ENCODE measurements around the gene MED13L.

Gene MED13L

DNA sequence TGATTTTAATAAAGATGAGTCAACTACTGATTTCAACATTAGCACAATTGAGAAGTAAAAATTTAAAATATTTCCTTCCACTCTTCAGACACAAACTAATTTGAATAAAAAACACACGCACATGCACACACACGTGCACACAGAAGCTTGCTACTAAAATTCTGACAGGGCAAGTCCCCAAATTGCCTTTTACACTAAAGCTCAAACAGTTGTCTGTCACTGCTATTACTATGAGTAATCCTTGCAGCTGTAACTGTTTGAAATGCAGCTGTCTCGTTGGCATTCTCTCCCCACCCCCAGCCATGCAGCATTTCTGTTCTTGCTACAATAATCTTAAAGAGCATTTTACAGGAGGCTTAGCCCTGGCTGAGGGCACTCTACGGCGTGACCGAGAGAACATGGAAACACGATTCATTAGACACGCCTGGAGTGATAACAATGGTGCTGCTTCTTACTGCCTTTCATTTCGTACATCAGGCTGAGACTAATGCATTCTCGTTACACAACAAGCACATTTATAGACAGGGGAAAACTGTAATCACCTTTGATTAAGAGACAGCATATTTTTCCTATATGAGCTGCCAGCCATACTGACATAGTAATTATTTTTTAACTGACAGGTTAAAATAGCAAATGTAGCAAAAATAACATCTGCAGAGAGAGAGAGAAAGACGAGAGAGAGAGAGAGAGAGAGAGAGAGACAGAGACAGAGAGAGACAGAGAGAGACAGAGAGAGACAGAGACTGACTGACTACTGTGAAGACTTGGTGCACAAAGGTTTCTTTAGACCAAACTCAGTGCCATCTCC lies 153.8 kb downstream of the MED13L start:
- DNase-seq, result no peak

GRCh38 chr12:116122628-116123027 lies 154.9 kb downstream of the MED13L start:
- no peak for DNase-seq

GRCh38 chr12:116121453-116121871 lies 156.0 kb downstream of the MED13L start:
- no peak for DNase-seq

- no peak for DNase-seq
These were observed 160.7 kb downstream of the MED13L start for GRCh38 chr12:116116650-116117424.

- DNase-seq, result no peak
These were observed 163.9 kb downstream of the MED13L start for GRCh38 chr12:116113398-116114130.

DNA sequence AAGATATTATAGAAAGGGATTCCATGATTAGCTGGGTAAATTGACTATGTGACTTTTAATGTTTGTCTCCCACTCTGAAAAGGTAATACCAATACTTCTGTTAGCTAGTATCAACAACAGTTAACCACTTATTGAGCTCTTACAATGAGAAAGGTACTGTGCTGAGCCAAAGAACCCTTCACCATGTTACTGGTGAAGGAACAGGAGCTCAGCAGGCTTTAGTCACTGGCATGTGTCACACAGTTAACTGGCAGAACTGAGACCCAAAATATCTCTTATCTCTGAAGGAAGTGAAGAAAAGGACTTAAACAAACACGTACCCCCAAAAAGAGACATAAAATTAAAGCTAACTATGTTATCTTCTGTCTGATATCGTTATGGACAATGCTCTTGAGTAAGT lies 170.6 kb downstream of the MED13L start:
- DNase-seq, result no peak

- no peak for DNase-seq
These were observed 173.2 kb downstream of the MED13L start for GRCh38 chr12:116104167-116104767.

- DNase-seq, result no peak
These were observed 175.5 kb downstream of the MED13L start for GRCh38 chr12:116101991-116102390.

GRCh38 chr12:116099652-116100432 lies 177.7 kb downstream of the MED13L start:
- DNase-seq, result no peak

DNA sequence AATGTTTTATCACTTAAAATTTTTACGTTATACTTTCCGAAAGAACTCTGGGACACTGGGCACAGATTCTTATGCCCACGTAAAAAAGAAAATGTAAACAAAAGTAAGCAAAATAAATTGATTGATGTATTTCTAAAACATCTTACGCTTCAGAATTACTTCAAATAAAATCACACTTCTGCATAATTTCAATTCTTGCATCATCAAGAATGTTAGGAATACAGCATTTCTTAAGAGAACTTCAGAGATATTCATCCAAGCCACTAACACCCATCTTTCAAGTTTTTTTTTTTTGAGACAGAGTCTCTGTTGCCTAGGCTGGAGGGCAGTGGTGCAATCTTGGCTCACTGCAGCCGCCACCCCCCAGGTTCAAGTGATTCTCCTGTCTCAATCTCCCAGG lies 180.6 kb downstream of the MED13L start:
- DNase-seq, result no peak

DNA sequence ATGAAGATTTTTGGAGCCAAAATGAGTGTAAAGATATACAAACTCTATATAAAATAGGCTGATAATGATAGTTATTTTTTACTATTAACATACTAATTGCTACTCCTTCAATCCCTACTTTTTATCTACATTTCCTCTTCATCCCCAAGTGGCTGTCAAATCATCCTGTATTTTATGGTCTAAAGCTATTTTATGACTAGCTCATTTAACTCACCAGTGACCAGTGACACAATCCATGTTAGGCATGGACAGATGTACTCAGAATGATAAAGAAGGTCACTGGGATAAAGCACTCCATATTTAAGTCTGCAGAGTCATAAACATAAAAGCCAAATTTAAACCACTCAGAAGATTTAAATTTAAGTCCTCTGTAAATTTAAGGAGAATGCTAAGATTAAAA lies 183.0 kb downstream of the MED13L start:
- DNase-seq, result no peak

DNA sequence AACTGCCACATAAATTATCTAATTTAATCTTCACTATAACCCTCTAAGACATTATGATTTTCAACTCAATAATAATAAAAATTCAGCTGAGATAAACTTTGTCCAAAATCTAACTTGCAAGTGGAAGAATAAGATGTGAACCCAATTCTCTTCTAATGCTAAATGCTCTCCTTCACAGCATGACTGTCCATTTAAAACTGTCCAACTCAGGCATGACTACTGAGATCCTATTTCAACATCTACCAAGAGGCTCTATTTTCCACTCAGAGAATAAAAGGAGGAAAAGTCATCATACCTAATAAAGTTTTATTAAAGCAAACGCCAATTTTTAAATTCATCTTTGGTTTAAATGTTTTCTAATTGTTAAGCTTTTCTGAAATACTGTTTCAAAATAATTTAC lies 183.6 kb downstream of the MED13L start:
- DNase-seq, result no peak

DNA sequence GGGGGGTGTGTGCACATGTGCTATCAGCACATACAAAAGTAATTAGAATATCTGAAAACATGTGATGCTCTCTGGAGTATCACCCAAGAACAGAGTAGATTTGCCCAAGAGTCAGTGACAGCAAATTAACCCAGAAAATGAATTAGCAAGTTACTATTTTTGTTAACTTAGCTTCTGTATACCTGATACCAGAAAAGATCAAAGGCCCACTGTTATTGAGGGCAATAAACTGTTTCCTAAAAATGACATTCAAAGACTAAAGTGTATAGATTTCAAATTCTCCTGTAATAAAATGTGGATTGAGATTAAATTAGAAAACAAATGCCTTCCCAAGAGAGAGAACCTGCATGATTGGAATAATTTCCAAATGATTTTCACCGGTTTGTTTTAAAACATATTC lies 184.7 kb downstream of the MED13L start:
- DNase-seq, result no peak

GRCh38 chr12:116092162-116092561 lies 185.3 kb downstream of the MED13L start:
- DNase-seq, result no peak

DNA sequence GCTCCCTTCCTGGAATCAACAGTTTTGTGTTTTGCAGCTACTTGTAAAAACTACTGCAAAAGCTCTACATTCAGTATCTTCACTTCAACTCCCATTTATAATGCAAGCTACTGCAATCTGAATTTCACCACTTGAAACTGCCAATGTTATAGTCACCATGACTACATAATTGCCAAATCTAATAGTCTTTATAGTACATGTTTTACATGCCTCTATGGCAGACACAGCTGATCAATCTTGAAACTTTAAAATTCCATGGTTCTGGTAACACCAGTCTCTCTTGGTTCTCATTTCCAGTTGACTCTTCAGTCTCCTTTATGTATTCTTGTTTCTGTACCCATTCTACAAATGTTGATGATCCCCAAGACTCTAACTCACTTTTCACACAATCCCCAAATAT lies 185.9 kb downstream of the MED13L start:
- DNase-seq, result no peak

GRCh38 chr12:116090516-116090915 lies 187.0 kb downstream of the MED13L start:
- DNase-seq, result no peak

DNA sequence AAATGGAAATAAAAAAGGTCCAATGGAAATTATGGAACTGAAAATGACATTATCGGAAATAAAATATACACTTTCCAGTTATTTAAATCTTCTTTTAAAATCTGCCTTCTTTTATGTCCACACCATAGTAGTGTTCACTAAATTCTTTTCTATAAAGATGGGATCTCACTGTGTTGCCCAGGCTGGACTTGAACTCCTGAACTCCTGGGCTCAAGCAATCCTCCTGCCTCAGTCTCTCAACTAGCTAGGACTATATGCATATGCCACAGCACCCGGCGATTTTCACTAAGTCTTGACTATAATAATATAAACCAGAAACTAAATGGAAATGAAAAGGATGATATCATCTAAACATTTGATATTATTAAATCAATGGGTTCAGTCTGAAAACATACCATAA lies 188.4 kb downstream of the MED13L start:
- no peak for DNase-seq

DNA sequence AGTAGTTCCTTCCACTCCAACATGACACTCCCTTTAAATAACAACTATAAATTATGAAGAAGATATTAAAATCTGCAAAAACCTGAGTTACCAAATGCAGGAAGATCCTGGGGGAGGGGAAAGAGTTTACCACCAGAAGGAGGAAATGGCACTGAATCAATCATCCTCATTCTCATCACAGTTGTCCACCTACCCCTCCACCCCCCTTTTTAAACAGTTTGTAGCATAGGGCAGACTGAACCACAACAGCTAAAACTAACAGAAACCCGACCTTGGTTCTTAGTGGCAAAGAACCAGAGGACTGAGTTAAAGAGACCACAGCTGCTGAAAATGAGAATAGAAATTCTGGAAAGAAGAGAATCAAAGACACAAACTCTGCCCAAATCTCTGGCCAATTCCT lies 189.5 kb downstream of the MED13L start:
- DNase-seq, result no peak

DNA sequence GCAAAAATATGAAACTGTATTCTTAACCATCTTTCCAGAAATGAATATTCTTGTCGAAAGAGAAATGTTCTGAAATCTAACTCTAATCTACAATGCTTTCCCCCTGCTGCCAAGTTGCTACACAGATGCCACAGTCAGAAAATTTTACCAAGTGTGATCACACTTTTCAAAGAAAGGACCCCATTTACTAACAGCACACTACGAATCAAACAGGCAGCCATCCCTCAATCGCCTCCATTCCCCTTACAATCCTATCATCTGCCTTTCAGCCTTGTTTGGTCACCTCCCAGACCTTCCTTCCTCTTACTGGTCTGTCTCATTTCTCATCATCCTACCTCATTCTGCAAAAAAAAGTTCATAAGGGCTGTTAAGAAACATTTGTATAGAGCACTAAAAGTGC lies 190.1 kb downstream of the MED13L start:
- DNase-seq, result no peak

- DNase-seq, result no peak
These were observed 197.1 kb downstream of the MED13L start for GRCh38 chr12:116080415-116080814.

DNA sequence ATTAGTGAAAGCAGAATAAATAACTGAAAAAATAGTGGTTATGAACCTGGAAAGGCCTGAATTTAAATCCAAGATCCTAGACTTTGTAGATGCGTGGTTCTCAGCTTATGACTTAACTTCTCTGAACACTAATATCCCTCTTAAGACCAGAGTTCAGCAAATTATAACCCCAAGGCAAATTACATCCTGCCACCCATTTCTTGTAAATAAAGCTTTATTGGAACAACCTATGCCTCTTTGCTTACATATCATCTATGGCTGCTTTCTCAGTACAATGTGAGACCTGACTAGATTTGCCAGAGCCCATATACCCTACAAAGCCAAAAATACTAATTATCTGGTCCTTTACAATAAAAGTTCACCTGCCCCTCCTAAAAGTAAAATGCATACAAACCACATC lies 199.1 kb downstream of the MED13L start:
- DNase-seq, result no peak

DNA sequence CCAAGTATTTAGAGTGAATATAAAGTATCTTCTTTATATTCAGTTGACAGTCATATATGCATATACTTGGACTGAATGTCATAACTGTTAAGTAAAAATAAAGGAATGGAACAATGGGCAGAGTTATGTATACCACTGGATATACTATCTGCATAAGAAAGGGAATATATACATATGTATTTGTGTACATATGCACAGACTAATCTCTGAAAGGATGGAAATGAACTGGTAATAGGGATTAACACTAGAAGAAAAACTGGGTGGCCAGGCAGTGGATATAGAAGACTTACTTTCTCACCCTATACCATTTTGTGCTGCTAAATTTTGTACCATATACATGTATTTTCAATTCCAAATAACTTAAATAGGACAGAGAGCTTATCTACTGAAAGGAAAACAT lies 200.1 kb downstream of the MED13L start:
- DNase-seq, result no peak
